HepG2 (cell line): ENCODE results near the gene CYSRT1. TPM values are rescaled to one million over a fixed set of nuclear protein-coding genes. Genes with fewer than 3 reads are reported as not detected.

Experiments
- ATAC-seq: fragments of 200-7000 bp; cut with Tn5 transposase; 3 replicates; pipeline ENCODE4 v1.9.1; 2020; ENCODE audit warnings: mild to moderate bottlenecking, moderate library complexity
- BruUV-seq: library from RNA; stranded (reverse); fragments of 400-500 nt; replicated peaks from 2 replicates; lab custom pipeline; 2021; lab: Mats Ljungman, UMichigan
- CTCF ChIA-PET: fragments of 300-600 bp; formaldehyde crosslinking; extraction: SDS; loops from one replicate; lab custom pipeline; 2021; ENCODE audit warnings: low total read pairs, inconsistent platforms, low intra/inter-chr PET ratio; lab: Yijun Ruan, JAX
- POLR2A ChIA-PET: fragments of 350-600 bp; sonication (Branson Sonifier 250); formaldehyde crosslinking; loops from one replicate; lab custom pipeline; 2020; ENCODE audit warnings: antibody characterized with exemption, inconsistent platforms; lab: Yijun Ruan, JAX
- DNase-seq: peaks from one replicate; pipeline ENCODE4 v3.0.0-alpha.2; 2015; ENCODE audit warnings: low spot score
- FAIRE-seq: peaks from 3 replicates; lab custom pipeline; 2011; peaks lifted over from hg19 to GRCh38; lab: Jason Lieb, UNC
- H2AFZ ChIP-seq: one replicate; pipeline ENCODE4 v1.6.1; 2011; ENCODE audit warnings: low read length, inconsistent platforms
- H3K27ac ChIP-seq: fragments of 300-600 bp; 3 replicates; pipeline ENCODE4 v1.8.0; 2011; ENCODE audit warnings: mixed run types, mild to moderate bottlenecking, mixed read lengths, low read length, inconsistent platforms; ENCODE audit not compliant: insufficient read depth; ENCODE audit errors: extremely low read length
- H3K27me3 ChIP-seq, 2 experiments: fragments of 200-600 bp in 1 of 2; 2 replicates in 1 of 2; 3 replicates in 1 of 2; pipeline versions ENCODE4 v1.6.0 to v1.8.0; 2011; ENCODE audit warnings: low read length in 2 of 2, mild to moderate bottlenecking in 2 of 2, moderate library complexity in 2 of 2, inconsistent platforms in 1 of 2; ENCODE audit not compliant: insufficient read depth in 2 of 2, control insufficient read depth in 1 of 2
- H3K36me3 ChIP-seq, 2 experiments: fragments of 200-600 bp in 1 of 2; replicated peaks in 1 of 2; 2 replicates in 1 of 2; 3 replicates in 1 of 2; pipeline versions ENCODE4 v1.5.1 to v1.8.0; 2011; ENCODE audit warnings: low read length in 2 of 2, inconsistent platforms in 1 of 2; ENCODE audit not compliant: insufficient read depth in 2 of 2, control insufficient read depth in 1 of 2
- H3K4me1 ChIP-seq: 2 replicates; pipeline ENCODE4 v1.5.1; 2012; ENCODE audit warnings: low read length, inconsistent platforms; ENCODE audit not compliant: insufficient read depth
- H3K4me2 ChIP-seq: 2 replicates; pipeline ENCODE4 v1.6.0; 2011; ENCODE audit warnings: low read depth, low read length, inconsistent platforms
- H3K4me3 ChIP-seq, 3 experiments: fragments of 200-600 bp in 1 of 3; sonication (generic), shearing (Covaris generic) in 1 of 3; replicated peaks in 1 of 3; 2 replicates each; pipeline ENCODE4 v1.5.1; 2011 to 2016; ENCODE audit warnings: low read length in 3 of 3, inconsistent platforms in 2 of 3, low read depth in 2 of 3, mild to moderate bottlenecking in 2 of 3, control low read depth in 1 of 3, mixed read lengths in 1 of 3; ENCODE audit not compliant: insufficient read depth in 1 of 3
- H3K79me2 ChIP-seq: one replicate; pipeline ENCODE4 v1.6.1; 2011; ENCODE audit warnings: low read length, inconsistent platforms; ENCODE audit not compliant: insufficient read depth
- H3K9ac ChIP-seq: 2 replicates; pipeline ENCODE4 v1.6.0; 2011; ENCODE audit warnings: mild to moderate bottlenecking, low read depth, low read length, inconsistent platforms; ENCODE audit not compliant: insufficient read depth
- H3K9me3 ChIP-seq: 2 replicates; pipeline ENCODE4 v1.5.1; 2012; ENCODE audit warnings: mild to moderate bottlenecking, low read length
- H4K20me1 ChIP-seq: 2 replicates; pipeline ENCODE4 v1.6.0; 2011; ENCODE audit warnings: inconsistent platforms, mild to moderate bottlenecking, low read length, moderate library complexity; ENCODE audit not compliant: insufficient read depth
- CREB1 ChIP-seq, 2 experiments: fragments of 450-650 bp in 1 of 2; IDR thresholded peaks; 2 replicates each; pipeline ENCODE4 v1.6.1; 2016 to 2017; ENCODE audit warnings: control low read depth in 1 of 2, mild to moderate bottlenecking in 1 of 2, missing compliant biosample characterization in 1 of 2, missing genetic modification characterization in 1 of 2
- HINFP ChIP-seq: sonication (generic); formaldehyde crosslinking; IDR thresholded peaks from 2 replicates; pipeline ENCODE4 v1.4.0; 2020; ENCODE audit warnings: low read depth, mild to moderate bottlenecking, missing genetic modification reagents
- HNRNPK ChIP-seq: fragments of 200-400 bp; formaldehyde crosslinking; IDR thresholded peaks from 2 replicates; pipeline ENCODE4 v1.6.1; 2018; ENCODE audit warnings: low read length, low read depth, moderate library complexity, mild to moderate bottlenecking; ENCODE audit not compliant: poor library complexity, severe bottlenecking
- KAT7 ChIP-seq: IDR thresholded peaks from 2 replicates; pipeline ENCODE4 v1.6.1; 2018; ENCODE audit warnings: borderline replicate concordance, missing compliant biosample characterization
- NCOR1 ChIP-seq: fragments of 200-600 bp; sonication (generic); IDR thresholded peaks from 2 replicates; pipeline ENCODE4 v1.7.0; 2017; ENCODE audit warnings: antibody characterized with exemption, low read length, borderline replicate concordance
- NFE2 ChIP-seq: sonication (generic); formaldehyde crosslinking; IDR thresholded peaks from 2 replicates; pipeline ENCODE4 v1.4.0; 2020; ENCODE audit warnings: missing genetic modification reagents
- ZNF550 ChIP-seq: sonication (generic); formaldehyde crosslinking; IDR thresholded peaks from 2 replicates; pipeline ENCODE4 v1.4.0; 2020; ENCODE audit warnings: mild to moderate bottlenecking, missing genetic modification reagents, borderline replicate concordance
- WGBS: methylation state at CpG from one replicate; pipeline ENCODE4 v1.1.6; 2017; ENCODE audit warnings: low lambda C conversion rate; 5-methylcytosine and 5-hydroxymethylcytosine counted together
- in situ Hi-C: cut with HindIII; loops from 2 replicates; pipeline ENCODE4 v1.10.0; 2017; ENCODE audit warnings: low pct_unique_long_range_greater_than_20kb; ENCODE audit not compliant: extremely low pct_ligation_motif_present
- intact Hi-C: fragments of 100-400 bp; cut with micrococcal nuclease; formaldehyde crosslinking; loops from one replicate; pipeline ENCODE4 v1.10.0; 2022; ENCODE audit not compliant: unreplicated experiment
- polyA plus RNA-seq, 8 experiments: library from polyadenylated mRNA; depleted of rRNA in 3 of 8; stranded (reverse) in 7 of 8; unstranded in 1 of 8; fragments of >200 nt; fragmentation: Illumina TruSeq in 4 of 8; extraction: Trizol in 4 of 8; gene quantifications; 2 replicates each; pipeline versions ENCODE4 v1.2.1 to v1.2.3, GENCODE V29; 2011 to 2016; ENCODE audit warnings: low read depth in 4 of 8, missing spikeins in 1 of 8, mixed read lengths in 1 of 8; ENCODE audit not compliant: insufficient read depth in 1 of 8
- total RNA-seq, 5 experiments: library from RNA; depleted of rRNA; stranded (reverse); fragments of >200 nt; fragmentation: Illumina TruSeq; extraction: Trizol; gene quantifications; 2 replicates each; pipeline ENCODE4 v1.2.3, GENCODE V29; 2016; ENCODE audit warnings: low read depth in 1 of 5

CYSRT1 gene
- total and polyA plus RNA-seq, 2 of the 13 experiments (the other 11 are each of a cell fraction or from before 2014, with no cell fraction given): 1.5 to 2.1 TPM

DNA sequence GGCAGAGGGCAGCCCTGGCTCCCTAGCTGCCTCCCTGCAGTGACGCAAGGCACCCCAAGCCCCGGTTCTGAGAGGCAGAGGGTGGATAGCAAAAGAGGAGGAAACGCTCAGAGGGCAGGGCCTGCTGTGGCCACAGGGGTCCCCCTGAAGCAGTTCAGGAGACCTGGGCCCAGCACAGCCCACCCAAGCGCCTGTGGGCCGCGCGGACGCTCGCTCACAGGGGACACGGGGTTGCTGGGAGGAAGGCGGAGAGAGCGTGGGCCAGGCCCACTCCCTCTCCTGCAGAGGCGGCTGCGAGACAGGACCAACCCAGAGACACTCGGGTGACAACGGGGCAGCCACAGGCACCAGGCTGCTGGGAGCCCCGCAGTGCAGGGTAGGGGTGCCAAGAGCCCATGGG is 45.2 kb upstream of the CYSRT1 start (continued):
- no peak for TF ChIP-seq HINFP

GRCh38 chr9:137180491-137180890 is 44.5 kb upstream of the CYSRT1 start:
- ChIA-PET POLR2A (no interaction called here), CTCF (no interaction called here)
- Histone ChIP-seq H3K4me3 (no peak overlapping the region), H3K9ac (no peak overlapping the region), H3K79me2 (no peaks in the 10 kb centered on the region), H3K4me2 (no peak overlapping the region), H3K4me1 (no peaks in the 10 kb centered on the region), H3K27me3 (no peaks in the 10 kb centered on the region), H4K20me1 (no peaks in the 10 kb centered on the region), H3K9me3 (no peaks in the 10 kb centered on the region), H3K27ac (no peak overlapping the region), H2AFZ (no peak overlapping the region), H3K36me3 (peaks cover 24 to 30% of the 10 kb centered on the region in 2 experiments; a peak in 4 of 5 replicates)
- no peak for FAIRE-seq
- WGBS: 100% methylated on average over 8 of the region's 20 CpGs
- TF ChIP-seq CREB1 (IDR thresholded peaks at IDR 0.05): no peak
- TF ChIP-seq CREB1 (CRISPR knock-in tag; IDR thresholded peaks at IDR 0.05): no peak
- no peak for TF ChIP-seq ZNF550 (CRISPR knock-in tag)
- TF ChIP-seq NCOR1: no peak
- TF ChIP-seq KAT7 (CRISPR knock-in tag): no peak
- TF ChIP-seq NFE2 (CRISPR knock-in tag): no peak
- TF ChIP-seq HNRNPK: no peak
- in situ Hi-C loops (no loop called here), intact Hi-C loops (no loop called here)
- no TSS peak for BruUV-seq
- ATAC-seq: no peak
- DNase-seq: no peak
